Mesenchymal stem cell (in vitro differentiated cells and primary cell): ENCODE results near the gene GAREM1.

ENCODE experiments used
- DNase-seq: peaks from one replicate; pipeline ENCODE4 v3.0.0-alpha.2; 2013
- H2AFZ ChIP-seq: one replicate; pipeline ENCODE4 v1.6.1; 2013; ENCODE audit warnings: low read depth, mild to moderate bottlenecking, control low read depth, inconsistent platforms, low read length, moderate library complexity
- H2AK5ac ChIP-seq: 2 replicates; pipeline ENCODE4 v1.6.1; 2013; ENCODE audit warnings: low read length, moderate library complexity, mild to moderate bottlenecking, inconsistent platforms; ENCODE audit not compliant: severe bottlenecking
- H2BK120ac ChIP-seq: one replicate; pipeline ENCODE4 v1.6.1; 2013; ENCODE audit warnings: low read depth, mild to moderate bottlenecking, inconsistent platforms, low read length, moderate library complexity
- H2BK12ac ChIP-seq, 2 experiments: one replicate each; pipeline ENCODE4 v1.6.1; 2013; ENCODE audit warnings: inconsistent platforms in 2 of 2, low read length in 2 of 2, mild to moderate bottlenecking in 2 of 2, moderate library complexity in 2 of 2, control low read depth in 1 of 2
- H2BK15ac ChIP-seq: one replicate; pipeline ENCODE4 v1.6.1; 2013; ENCODE audit warnings: mild to moderate bottlenecking, low read depth, inconsistent platforms; ENCODE audit not compliant: poor library complexity, severe bottlenecking
- H2BK5ac ChIP-seq: 2 replicates; pipeline ENCODE4 v1.6.1; 2013; ENCODE audit warnings: low read depth, mild to moderate bottlenecking, low read length, control low read depth, inconsistent platforms; ENCODE audit not compliant: poor library complexity, severe bottlenecking
- H3K14ac ChIP-seq, 2 experiments: one replicate each; pipeline ENCODE4 v1.6.1; 2013; ENCODE audit warnings: inconsistent platforms in 2 of 2, low read length in 2 of 2, control low read depth in 1 of 2, mild to moderate bottlenecking in 1 of 2, moderate library complexity in 1 of 2
- H3K18ac ChIP-seq, 2 experiments: one replicate each; pipeline ENCODE4 v1.6.1; 2013; ENCODE audit warnings: inconsistent platforms in 2 of 2, low read length in 2 of 2, control low read depth in 1 of 2, low read depth in 1 of 2, mild to moderate bottlenecking in 1 of 2
- H3K23ac ChIP-seq, 2 experiments: one replicate each; pipeline ENCODE4 v1.6.1; 2013; ENCODE audit warnings: inconsistent platforms in 2 of 2, low read length in 2 of 2, mild to moderate bottlenecking in 2 of 2, moderate library complexity in 2 of 2, control low read depth in 1 of 2
- H3K27ac ChIP-seq: 2 replicates; pipeline ENCODE4 v1.5.1; 2013; ENCODE audit warnings: mild to moderate bottlenecking, moderate library complexity, low read length, control low read depth, inconsistent platforms; ENCODE audit not compliant: poor library complexity, severe bottlenecking
- H3K27me3 ChIP-seq, 2 experiments: 2 replicates each; pipeline versions ENCODE4 v1.6.1 to v1.7.0; 2013; ENCODE audit warnings: low read length in 2 of 2, mild to moderate bottlenecking in 2 of 2, moderate library complexity in 2 of 2, control low read depth in 1 of 2, inconsistent platforms in 1 of 2; ENCODE audit not compliant: control insufficient read depth in 1 of 2, insufficient read depth in 1 of 2
- H3K36me3 ChIP-seq, 2 experiments: 2 replicates each; pipeline versions ENCODE4 v1.6.1 to v1.7.0; 2013; ENCODE audit warnings: low read length in 2 of 2, control low read depth in 1 of 2, inconsistent platforms in 1 of 2, low read depth in 1 of 2, mild to moderate bottlenecking in 1 of 2; ENCODE audit not compliant: insufficient read depth in 2 of 2, control insufficient read depth in 1 of 2
- H3K4ac ChIP-seq, 2 experiments: one replicate each; pipeline ENCODE4 v1.6.1; 2013; ENCODE audit warnings: inconsistent platforms in 2 of 2, low read length in 2 of 2, mild to moderate bottlenecking in 2 of 2, moderate library complexity in 2 of 2, control low read depth in 1 of 2, low read depth in 1 of 2
- H3K4me1 ChIP-seq: 2 replicates; pipeline ENCODE4 v1.6.1; 2013; ENCODE audit warnings: low read depth, low read length, control low read depth; ENCODE audit not compliant: control insufficient read depth, insufficient read depth
- H3K4me2 ChIP-seq: 2 replicates; pipeline ENCODE4 v1.6.1; 2013; ENCODE audit warnings: low read length, mild to moderate bottlenecking, inconsistent platforms; ENCODE audit not compliant: poor library complexity, severe bottlenecking
- H3K4me3 ChIP-seq, 2 experiments: 2 replicates each; pipeline versions ENCODE4 v1.5.1 to v1.7.0; 2013; ENCODE audit warnings: low read length in 2 of 2, mild to moderate bottlenecking in 2 of 2, control low read depth in 1 of 2, low read depth in 1 of 2; ENCODE audit not compliant: insufficient read depth in 1 of 2
- H3K79me1 ChIP-seq: replicated peaks from 2 replicates; pipeline ENCODE4 v1.6.1; 2013; ENCODE audit warnings: mild to moderate bottlenecking, control low read depth, low read length, inconsistent platforms; ENCODE audit not compliant: poor library complexity, severe bottlenecking
- H3K9ac ChIP-seq: 2 replicates; pipeline ENCODE4 v1.7.0; 2013; ENCODE audit warnings: mild to moderate bottlenecking, low read length, moderate library complexity
- H3K9me3 ChIP-seq: 2 replicates; pipeline ENCODE4 v1.7.0; 2013; ENCODE audit warnings: mild to moderate bottlenecking, low read length; ENCODE audit not compliant: control insufficient read depth
- H4K8ac ChIP-seq: one replicate; pipeline ENCODE4 v1.6.1; 2013; ENCODE audit warnings: inconsistent platforms, mild to moderate bottlenecking, low read length, moderate library complexity
- H4K91ac ChIP-seq: one replicate; pipeline ENCODE4 v1.6.1; 2013; ENCODE audit warnings: mild to moderate bottlenecking, low read length, inconsistent platforms
- WGBS: methylation state at CpG from one replicate; pipeline ENCODE4 v1.1.7; 2013; ENCODE audit warnings: mixed read lengths; 5-methylcytosine and 5-hydroxymethylcytosine counted together

Gene GAREM1

DNA sequence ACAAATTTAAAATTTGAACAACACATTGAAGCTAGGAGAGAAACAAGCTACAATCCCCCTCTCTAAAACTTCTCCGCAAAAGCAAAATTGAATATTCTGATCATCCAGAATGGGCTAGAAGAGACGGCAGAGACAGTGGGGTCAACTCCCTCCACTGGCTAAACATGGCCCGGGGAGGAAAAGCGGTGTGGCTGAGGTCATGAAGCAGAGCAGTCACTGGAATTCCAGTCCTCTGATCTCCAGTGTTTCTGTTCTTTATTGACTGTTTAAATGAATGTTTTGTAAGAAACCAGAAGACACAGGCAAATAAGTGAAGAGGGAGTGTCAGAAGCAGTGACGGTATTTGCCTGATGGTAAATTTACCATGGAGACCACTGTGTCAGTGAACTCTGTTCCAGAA is 116.2 kb downstream of the GAREM1 start:
- Histone ChIP-seq H2BK5ac (no peak overlapping the region), H3K14ac (no peak overlapping the region), H3K27me3 (no peaks in the 10 kb centered on the region), H2AK5ac (peak overlapping the region; percentile 11), H4K8ac (no peak overlapping the region), H3K4me2 (no peak overlapping the region), H3K23ac (no peak overlapping the region), H3K79me1 (peaks cover 10% of the 10 kb centered on the region), H3K9ac (no peak overlapping the region), H2BK120ac (no peak overlapping the region), H2BK15ac (no peak overlapping the region), H3K18ac (no peak overlapping the region), H3K4ac (no peak overlapping the region), H4K91ac (no peak overlapping the region), H3K4me1 (peaks cover 2% of the 10 kb centered on the region), H3K36me3 (no peaks in the 10 kb centered on the region), H2BK12ac (no peak overlapping the region), H3K27ac (no peak overlapping the region), H2AFZ (no peak overlapping the region), H3K9me3 (no peaks in the 10 kb centered on the region), H3K4me3 (no peak overlapping the region)
- DNase-seq: peak; percentile 21
- 60% methylated on average over 4 of the region's 5 CpGs for WGBS

DNA sequence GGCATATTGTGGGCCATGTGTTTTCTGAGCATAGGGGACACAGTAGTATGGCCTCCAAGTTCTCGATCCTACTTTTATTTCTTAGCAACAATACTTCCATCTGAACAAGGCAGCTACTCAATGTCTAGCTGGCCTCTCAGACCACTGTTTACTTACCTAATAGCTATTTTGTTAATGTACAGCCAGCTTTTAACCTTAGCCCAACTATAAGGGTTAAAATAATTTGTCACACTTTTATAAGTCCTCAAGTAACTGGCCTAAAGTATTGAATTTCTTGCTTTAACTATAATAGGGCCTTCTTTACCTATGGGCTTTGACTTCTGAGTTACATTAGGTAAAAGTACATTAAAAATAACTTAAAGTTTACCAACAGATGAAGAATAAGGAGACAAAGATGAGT is 117.4 kb downstream of the GAREM1 start:
- Histone ChIP-seq H4K91ac (no peak overlapping the region), H2AFZ (no peak overlapping the region), H3K27me3 (no peaks in the 10 kb centered on the region), H3K14ac (no peak overlapping the region), H3K9me3 (no peaks in the 10 kb centered on the region), H2BK5ac (no peak overlapping the region), H2BK12ac (no peak overlapping the region), H3K23ac (no peak overlapping the region), H3K9ac (no peak overlapping the region), H3K36me3 (no peaks in the 10 kb centered on the region), H2AK5ac (no peak overlapping the region), H3K27ac (no peak overlapping the region), H3K79me1 (peaks cover 10% of the 10 kb centered on the region), H3K4me1 (peaks cover 2% of the 10 kb centered on the region), H3K4me2 (no peak overlapping the region), H4K8ac (no peak overlapping the region), H2BK15ac (no peak overlapping the region), H3K4me3 (no peak overlapping the region), H3K4ac (no peak overlapping the region), H3K18ac (no peak overlapping the region), H2BK120ac (no peak overlapping the region)
- DNase-seq: no peak
- 100% methylated on average over 1 of the region's 1 CpG for WGBS

DNA sequence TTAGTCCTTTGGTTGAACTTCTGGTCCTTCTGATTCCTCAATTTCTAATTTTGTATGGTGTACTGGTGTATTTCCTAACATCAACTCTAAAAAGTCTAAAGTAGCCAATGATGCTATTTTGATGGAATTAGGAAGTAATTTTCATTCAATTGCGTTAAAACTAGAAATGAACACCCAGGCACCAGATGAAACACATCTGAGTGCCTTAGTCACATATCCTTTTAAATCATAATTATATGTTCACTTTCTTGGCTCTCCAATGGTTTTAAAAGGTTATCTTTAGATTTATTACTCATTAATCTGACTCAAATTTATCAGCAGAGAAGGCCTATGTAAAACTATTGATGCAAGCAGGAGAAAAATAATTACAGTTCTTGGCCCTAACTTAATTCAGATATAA is 119.7 kb downstream of the GAREM1 start:
- H2AK5ac ChIP-seq: no peak overlapping the region
- H3K23ac ChIP-seq: no peak overlapping the region
- H2BK12ac ChIP-seq: no peak overlapping the region
- H2BK5ac ChIP-seq: no peak overlapping the region
- no peak overlapping the region for H3K4me3 ChIP-seq
- no peaks in the 10 kb centered on the region for H3K9me3 ChIP-seq
- H3K79me1 ChIP-seq: peaks cover 6% of the 10 kb centered on the region
- peaks cover 2% of the 10 kb centered on the region for H3K4me1 ChIP-seq
- WGBS: no CpG with 5 or more reads among the region's 1 CpG
- no peaks in the 10 kb centered on the region for H3K27me3 ChIP-seq
- H3K9ac ChIP-seq: peak overlapping the region; percentile 86
- H4K8ac ChIP-seq: no peak overlapping the region
- H3K4me2 ChIP-seq: no peak overlapping the region
- H3K4ac ChIP-seq: no peak overlapping the region
- no peaks in the 10 kb centered on the region for H3K36me3 ChIP-seq
- no peak overlapping the region for H2BK15ac ChIP-seq
- no peak overlapping the region for H3K18ac ChIP-seq
- H2AFZ ChIP-seq: no peak overlapping the region
- H2BK120ac ChIP-seq: no peak overlapping the region
- H3K27ac ChIP-seq: no peak overlapping the region
- DNase-seq: peak; percentile 28
- H3K14ac ChIP-seq: no peak overlapping the region
- H4K91ac ChIP-seq: no peak overlapping the region

DNA sequence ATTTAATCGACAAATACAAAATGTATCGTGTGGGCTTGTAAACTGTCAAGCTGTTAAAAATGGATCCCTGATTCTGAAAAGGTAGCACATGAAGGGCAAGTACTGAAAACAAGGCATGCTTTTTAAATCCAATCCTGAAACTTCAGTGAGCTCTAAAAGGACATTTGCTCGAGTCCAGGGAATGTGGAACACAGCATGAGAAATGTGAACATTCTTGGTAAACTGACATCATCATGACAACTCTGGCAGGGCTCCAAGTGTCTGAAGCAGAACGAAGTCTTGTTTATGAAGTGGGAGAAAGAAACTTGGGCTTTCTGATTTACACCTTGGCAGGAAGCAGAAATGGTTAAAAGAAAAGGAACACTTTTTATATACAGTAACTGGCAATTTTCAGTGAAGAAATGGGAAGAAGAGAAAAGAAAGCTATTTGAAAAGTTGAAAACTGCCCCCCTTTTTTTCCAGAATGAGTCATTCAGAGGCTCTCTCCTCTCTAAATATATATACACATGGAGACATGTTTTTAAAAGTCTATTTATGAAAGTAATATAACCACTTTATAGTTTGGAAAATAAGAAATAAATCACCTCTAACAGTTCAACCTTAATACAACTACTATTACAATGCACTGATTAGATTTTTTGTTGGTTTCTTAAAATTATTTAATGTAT is 120.8 kb downstream of the GAREM1 start:
- DNase-seq: peak; percentile 95
- Histone ChIP-seq H3K27ac (peak overlapping the region; percentile 76), H4K8ac (no peak overlapping the region), H2BK12ac (no peak overlapping the region), H4K91ac (no peak overlapping the region), H3K9ac (peak overlapping the region; percentile 86), H3K23ac (no peak overlapping the region), H3K36me3 (no peaks in the 10 kb centered on the region), H2BK5ac (no peak overlapping the region), H2AFZ (no peak overlapping the region), H2BK120ac (no peak overlapping the region), H3K79me1 (peaks cover 6% of the 10 kb centered on the region), H3K27me3 (no peaks in the 10 kb centered on the region), H3K18ac (no peak overlapping the region), H2BK15ac (no peak overlapping the region), H3K14ac (no peak overlapping the region), H2AK5ac (no peak overlapping the region), H3K4me2 (no peak overlapping the region), H3K4me1 (peaks cover 2% of the 10 kb centered on the region), H3K9me3 (no peaks in the 10 kb centered on the region), H3K4me3 (peak overlapping the region in 1 of 2 experiments; percentile 65), H3K4ac (no peak overlapping the region)
- WGBS: 27% methylated on average over 4 of the region's 4 CpGs
